ENCODE results near the gene CECR2.
A peak's percentile ranks its signal among the peaks of the same experiment; 100 is the strongest.

The CECR2 gene

GRCh38 chr22:17589810-17590375, 220.6 kb downstream of the CECR2 start:
- Histone ChIP-seq H3K9me3 (no peaks in the 10 kb centered on the region), H3K27me3 (no peaks in the 10 kb centered on the region), H3K27ac (no peak overlapping the region), H3K4me1 (no peaks in the 10 kb centered on the region), H3K4me3 (no peak overlapping the region), H3K36me3 (peaks cover 47 to 57% (median 50%) of the 10 kb centered on the region in 3 donors)
- peak in 1 of 2 donors; percentile 56 for DNase-seq
- no peak for TF ChIP-seq CTCF (IDR thresholded peaks at IDR 0.05)
- intact Hi-C loops (cut with DNase I; ENCODE audit: low total_unique reads): no loop called here

GRCh38 chr22:17590586-17590985, 221.3 kb downstream of the CECR2 start:
- Histone ChIP-seq H3K4me1 (no peaks in the 10 kb centered on the region), H3K27ac (no peak overlapping the region), H3K9me3 (no peaks in the 10 kb centered on the region), H3K36me3 (peaks cover 54 to 64% (median 57%) of the 10 kb centered on the region in 3 donors), H3K27me3 (no peaks in the 10 kb centered on the region), H3K4me3 (no peak overlapping the region)
- intact Hi-C loops (cut with DNase I; ENCODE audit: low total_unique reads): no loop called here
- DNase-seq: peak in 1 of 2 donors; percentile 27
- TF ChIP-seq CTCF (IDR thresholded peaks at IDR 0.05): no peak

GRCh38 chr22:17592201-17592600, 222.9 kb downstream of the CECR2 start:
- Histone ChIP-seq H3K36me3 (peaks cover 70 to 80% (median 73%) of the 10 kb centered on the region in 3 donors), H3K4me3 (no peak overlapping the region), H3K27ac (no peak overlapping the region), H3K27me3 (no peaks in the 10 kb centered on the region), H3K4me1 (no peaks in the 10 kb centered on the region), H3K9me3 (no peaks in the 10 kb centered on the region)
- intact Hi-C loops (cut with DNase I; ENCODE audit: low total_unique reads): no loop called here
- no peak for TF ChIP-seq CTCF (IDR thresholded peaks at IDR 0.05)
- peak in 1 of 2 donors; percentile 20 for DNase-seq

- Histone ChIP-seq H3K4me1 (no peaks in the 10 kb centered on the region), H3K4me3 (no peak overlapping the region), H3K27ac (no peak overlapping the region), H3K36me3 (peaks cover 89 to 99% (median 96%) of the 10 kb centered on the region in 3 donors), H3K9me3 (no peaks in the 10 kb centered on the region), H3K27me3 (no peaks in the 10 kb centered on the region)
- no peak for TF ChIP-seq CTCF (IDR thresholded peaks at IDR 0.05)
- intact Hi-C loops (cut with DNase I; ENCODE audit: low total_unique reads): no loop called here
- DNase-seq: peak in 1 of 2 donors; percentile 41
Observed at GRCh38 chr22:17596226-17596625, 227.0 kb downstream of the CECR2 start.

GRCh38 chr22:17597217-17597616, 228.0 kb downstream of the CECR2 start:
- Histone ChIP-seq H3K27me3 (no peaks in the 10 kb centered on the region), H3K4me1 (no peaks in the 10 kb centered on the region), H3K36me3 (peaks cover 79 to 92% (median 86%) of the 10 kb centered on the region in 3 donors), H3K9me3 (no peaks in the 10 kb centered on the region), H3K4me3 (no peak overlapping the region), H3K27ac (no peak overlapping the region)
- no peak for TF ChIP-seq CTCF (IDR thresholded peaks at IDR 0.05)
- DNase-seq: no peak
- intact Hi-C loops (cut with DNase I; ENCODE audit: low total_unique reads): no loop called here

GRCh38 chr22:17598318-17598717, 229.1 kb downstream of the CECR2 start:
- peaks cover 68 to 84% (median 75%) of the 10 kb centered on the region in 3 donors for H3K36me3 ChIP-seq
- no peak overlapping the region for H3K27ac ChIP-seq
- no peak for TF ChIP-seq CTCF (IDR thresholded peaks at IDR 0.05)
- intact Hi-C loops (cut with DNase I; ENCODE audit: low total_unique reads): no loop called here
- H3K4me3 ChIP-seq: no peak overlapping the region
- H3K4me1 ChIP-seq: no peaks in the 10 kb centered on the region
- DNase-seq: no peak
- no peaks in the 10 kb centered on the region for H3K27me3 ChIP-seq
- no peaks in the 10 kb centered on the region for H3K9me3 ChIP-seq

Measured in tibial artery (tissue), 4 donors.